Fibroblast of villous mesenchyme (primary cell): ENCODE data around the gene IL10RA. TPM values are rescaled to one million over a fixed set of nuclear protein-coding genes. Genes with fewer than 3 reads are reported as not detected.

Experiments
- DNase-seq: peaks from one replicate; pipeline ENCODE4 v3.0.0-alpha.2; 2010; ENCODE audit warnings: low read depth
- H3K4me3 ChIP-seq: 2 replicates; pipeline ENCODE4 v1.5.1; 2011; ENCODE audit warnings: low read depth, mild to moderate bottlenecking, low read length
- CTCF ChIP-seq: IDR thresholded peaks from 2 replicates; pipeline ENCODE4 v1.5.1; 2012; ENCODE audit warnings: low read depth, mild to moderate bottlenecking, low read length; ENCODE audit not compliant: insufficient read depth
- total RNA-seq: library from RNA; depleted of rRNA; stranded (reverse); fragments of >200 nt; gene quantifications from 2 replicates; pipeline ENCODE4 v1.2.3, GENCODE V29; 2012

IL10RA gene
- total RNA-seq, 1 donor = not detected

- DNase-seq = no peak
- H3K4me3 ChIP-seq = no peak overlapping the region
- no peak for TF ChIP-seq CTCF
Observed at GRCh38 chr11:117950993-117951961, 34.9 kb upstream of the IL10RA start.

- DNase-seq = no peak
Observed at GRCh38 chr11:117953024-117953671, 33.0 kb upstream of the IL10RA start.

GRCh38 chr11:117958949-117959348 is 27.2 kb upstream of the IL10RA start:
- DNase-seq = no peak
- H3K4me3 ChIP-seq = no peak overlapping the region
- no peak for TF ChIP-seq CTCF

More at GRCh38 chr11:117953024-117953671, 33.0 kb upstream of the IL10RA start:
- H3K4me3 ChIP-seq = no peak overlapping the region
- no peak for TF ChIP-seq CTCF

- TF ChIP-seq CTCF = no peak
- no peak overlapping the region for H3K4me3 ChIP-seq
- no peak for DNase-seq
Observed at GRCh38 chr11:117959438-117960149, 26.6 kb upstream of the IL10RA start.

GRCh38 chr11:117960406-117960805 is 25.8 kb upstream of the IL10RA start:
- no peak for DNase-seq
- TF ChIP-seq CTCF = no peak
- H3K4me3 ChIP-seq = no peak overlapping the region

- no peak for TF ChIP-seq CTCF
- H3K4me3 ChIP-seq = no peak overlapping the region
- DNase-seq = no peak
Observed at GRCh38 chr11:117961896-117962295, 24.3 kb upstream of the IL10RA start.
